Activated CD8-positive, alpha-beta memory T cell treated with anti-CD3 and anti-CD28 coated beads, Interleukin-2, amount 50 U/mL, for 1 hour (primary cell): Measurements from ENCODE around the gene SH2D7.

Source experiments
- DNase-seq: peaks from one replicate; pipeline ENCODE4 v3.0.0-alpha.2; 2020; ENCODE audit errors: extremely low read depth

Gene SH2D7

GRCh38 chr15:78060232-78060631 is 32.1 kb upstream of the SH2D7 start:
- DNase-seq, result no peak

- DNase-seq, result no peak
Observed at GRCh38 chr15:78061963-78062427, 30.4 kb upstream of the SH2D7 start.

- no peak for DNase-seq
Observed at GRCh38 chr15:78063217-78063616, 29.1 kb upstream of the SH2D7 start.

GRCh38 chr15:78063970-78064385 is 28.4 kb upstream of the SH2D7 start:
- no peak for DNase-seq

GRCh38 chr15:78064544-78064943 is 27.8 kb upstream of the SH2D7 start:
- DNase-seq, result no peak

- no peak for DNase-seq
Observed at GRCh38 chr15:78065284-78065872, 27.0 kb upstream of the SH2D7 start.

GRCh38 chr15:78065973-78066946 is 26.1 kb upstream of the SH2D7 start:
- no peak for DNase-seq

- DNase-seq, result no peak
Observed at GRCh38 chr15:78067328-78068228, 24.8 kb upstream of the SH2D7 start.

GRCh38 chr15:78069052-78069414 is 23.3 kb upstream of the SH2D7 start:
- no peak for DNase-seq

- DNase-seq, result no peak
Observed at GRCh38 chr15:78069462-78070029, 22.8 kb upstream of the SH2D7 start.

- DNase-seq, result no peak
Observed at GRCh38 chr15:78070049-78070700, 22.2 kb upstream of the SH2D7 start.

GRCh38 chr15:78071383-78071782 is 21.0 kb upstream of the SH2D7 start:
- no peak for DNase-seq

GRCh38 chr15:78072080-78072892 is 20.1 kb upstream of the SH2D7 start:
- no peak for DNase-seq

GRCh38 chr15:78073046-78073787 is 19.1 kb upstream of the SH2D7 start:
- DNase-seq, result no peak

GRCh38 chr15:78075490-78076230 is 16.7 kb upstream of the SH2D7 start:
- DNase-seq, result no peak

GRCh38 chr15:78076231-78077052 is 15.9 kb upstream of the SH2D7 start:
- no peak for DNase-seq

GRCh38 chr15:78077053-78077870 is 15.1 kb upstream of the SH2D7 start, which contains the start of gene TBC1D2B:
Gene TBC1D2B, minus strand, starts transcription at chr15:78077711. Its CDS starts 59 bp downstream, at chr15:78077652.
- DNase-seq, result no peak
